GM12878 (cell line): ENCODE measurements around the gene CNOT3.

Source experiments
- CHD1 ChIP-seq: IDR thresholded peaks from 2 replicates; pipeline ENCODE4 v1.6.1; 2012; ENCODE audit warnings: low read depth, low read length, improper control_type of control experiment
- JUND ChIP-seq: IDR thresholded peaks from 2 replicates; pipeline ENCODE4 v1.6.1; 2012; ENCODE audit warnings: low read depth, mild to moderate bottlenecking, low read length, improper control_type of control experiment, moderate library complexity
- POLR2A ChIP-seq: IDR thresholded peaks from 2 replicates; pipeline ENCODE4 v1.6.1; 2011; ENCODE audit warnings: low read depth, mild to moderate bottlenecking, low read length
- POLR2AphosphoS5 ChIP-seq: IDR thresholded peaks from 2 replicates; pipeline ENCODE4 v1.6.1; 2011; ENCODE audit warnings: mild to moderate bottlenecking, low read length, inconsistent platforms
- SIX5 ChIP-seq: IDR thresholded peaks from 2 replicates; pipeline ENCODE4 v1.6.1; 2011; ENCODE audit warnings: mild to moderate bottlenecking, low read depth, low read length, moderate library complexity; ENCODE audit not compliant: severe bottlenecking
- SP1 ChIP-seq: IDR thresholded peaks from one replicate; pipeline ENCODE4 v1.6.1; 2011; ENCODE audit warnings: low read depth, low read length
- SREBF2 ChIP-seq: IDR thresholded peaks from 2 replicates; pipeline ENCODE4 v1.6.1; 2012; ENCODE audit warnings: mild to moderate bottlenecking, low read length
- TF ChIP-seq, protein P1 (sequence below), 3 experiments: IDR thresholded peaks in 2 of 3; conservative IDR thresholded peaks in 1 of 3; 2 replicates each; pipeline ENCODE4 v1.5.1; 2011; ENCODE audit warnings: low read depth in 3 of 3, low read length in 3 of 3, mild to moderate bottlenecking in 3 of 3, control low read depth in 2 of 3, moderate library complexity in 2 of 3, inconsistent platforms in 1 of 3, mixed read lengths in 1 of 3; ENCODE audit not compliant: control insufficient read depth in 2 of 3, insufficient read depth in 1 of 3; ENCODE audit errors: extremely low read depth in 1 of 3
- TF ChIP-seq, protein P2 (sequence below): fragments of 450-650 bp; IDR thresholded peaks from 2 replicates; pipeline ENCODE4 v1.6.1; 2016; ENCODE audit warnings: mild to moderate bottlenecking
- TF ChIP-seq, protein P3 (sequence below): IDR thresholded peaks from 2 replicates; pipeline ENCODE4 v1.6.1; 2011; ENCODE audit warnings: low read depth, low read length, improper control_type of control experiment, borderline replicate concordance

DNA sequence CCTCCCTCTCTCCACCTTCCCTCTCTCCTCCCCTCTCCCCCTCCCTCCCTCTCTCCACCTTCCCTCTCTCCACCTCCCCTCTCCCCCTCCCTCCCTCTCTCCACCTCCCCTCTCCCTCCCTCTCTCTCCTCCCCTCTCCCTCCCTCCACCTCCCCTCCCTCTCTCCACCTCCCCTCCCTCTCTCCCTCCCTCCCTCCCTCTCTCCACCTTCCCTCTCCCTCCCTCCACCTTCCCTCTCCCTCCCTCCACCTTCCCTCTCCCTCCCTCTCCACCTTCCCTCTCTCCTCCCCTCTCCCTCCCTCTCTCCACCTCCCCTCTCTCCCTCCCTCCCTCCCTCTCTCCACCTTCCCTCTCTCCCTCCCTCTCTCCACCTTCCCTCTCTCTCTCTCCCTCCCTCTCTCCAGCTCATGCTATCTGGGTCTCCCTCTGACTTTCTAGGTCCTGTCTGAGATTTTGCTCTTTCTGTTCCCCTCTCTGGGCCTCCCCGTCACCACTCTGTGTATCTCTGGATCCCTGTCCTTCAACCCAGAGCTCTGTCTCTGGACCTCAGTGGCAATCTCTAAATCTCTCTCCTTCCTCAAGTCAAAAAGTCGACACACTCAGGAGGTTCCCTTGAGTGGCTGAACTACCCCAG lies 3.5 kb upstream of the CNOT3 start:
- TF ChIP-seq, protein P1, sequence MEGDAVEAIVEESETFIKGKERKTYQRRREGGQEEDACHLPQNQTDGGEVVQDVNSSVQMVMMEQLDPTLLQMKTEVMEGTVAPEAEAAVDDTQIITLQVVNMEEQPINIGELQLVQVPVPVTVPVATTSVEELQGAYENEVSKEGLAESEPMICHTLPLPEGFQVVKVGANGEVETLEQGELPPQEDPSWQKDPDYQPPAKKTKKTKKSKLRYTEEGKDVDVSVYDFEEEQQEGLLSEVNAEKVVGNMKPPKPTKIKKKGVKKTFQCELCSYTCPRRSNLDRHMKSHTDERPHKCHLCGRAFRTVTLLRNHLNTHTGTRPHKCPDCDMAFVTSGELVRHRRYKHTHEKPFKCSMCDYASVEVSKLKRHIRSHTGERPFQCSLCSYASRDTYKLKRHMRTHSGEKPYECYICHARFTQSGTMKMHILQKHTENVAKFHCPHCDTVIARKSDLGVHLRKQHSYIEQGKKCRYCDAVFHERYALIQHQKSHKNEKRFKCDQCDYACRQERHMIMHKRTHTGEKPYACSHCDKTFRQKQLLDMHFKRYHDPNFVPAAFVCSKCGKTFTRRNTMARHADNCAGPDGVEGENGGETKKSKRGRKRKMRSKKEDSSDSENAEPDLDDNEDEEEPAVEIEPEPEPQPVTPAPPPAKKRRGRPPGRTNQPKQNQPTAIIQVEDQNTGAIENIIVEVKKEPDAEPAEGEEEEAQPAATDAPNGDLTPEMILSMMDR (IDR thresholded peaks at IDR 0.05 in 2 of 3, conservative IDR thresholded peaks at IDR 0.05 in 1 of 3; ENCODE audit: control insufficient read depth in 2 of 3, extremely low read depth in 1 of 3, insufficient read depth in 1 of 3, low read depth in 3 of 3, low read length in 3 of 3), result no peak
- TF ChIP-seq, protein P2, sequence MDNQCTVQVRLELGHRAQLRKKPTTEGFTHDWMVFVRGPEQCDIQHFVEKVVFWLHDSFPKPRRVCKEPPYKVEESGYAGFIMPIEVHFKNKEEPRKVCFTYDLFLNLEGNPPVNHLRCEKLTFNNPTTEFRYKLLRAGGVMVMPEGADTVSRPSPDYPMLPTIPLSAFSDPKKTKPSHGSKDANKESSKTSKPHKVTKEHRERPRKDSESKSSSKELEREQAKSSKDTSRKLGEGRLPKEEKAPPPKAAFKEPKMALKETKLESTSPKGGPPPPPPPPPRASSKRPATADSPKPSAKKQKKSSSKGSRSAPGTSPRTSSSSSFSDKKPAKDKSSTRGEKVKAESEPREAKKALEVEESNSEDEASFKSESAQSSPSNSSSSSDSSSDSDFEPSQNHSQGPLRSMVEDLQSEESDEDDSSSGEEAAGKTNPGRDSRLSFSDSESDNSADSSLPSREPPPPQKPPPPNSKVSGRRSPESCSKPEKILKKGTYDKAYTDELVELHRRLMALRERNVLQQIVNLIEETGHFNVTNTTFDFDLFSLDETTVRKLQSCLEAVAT, result no peak
- no peak for TF ChIP-seq SIX5
- no peak for TF ChIP-seq JUND
- TF ChIP-seq SREBF2, result no peak
- TF ChIP-seq POLR2AphosphoS5, result no peak
- no peak for TF ChIP-seq SP1
- TF ChIP-seq, protein P3, sequence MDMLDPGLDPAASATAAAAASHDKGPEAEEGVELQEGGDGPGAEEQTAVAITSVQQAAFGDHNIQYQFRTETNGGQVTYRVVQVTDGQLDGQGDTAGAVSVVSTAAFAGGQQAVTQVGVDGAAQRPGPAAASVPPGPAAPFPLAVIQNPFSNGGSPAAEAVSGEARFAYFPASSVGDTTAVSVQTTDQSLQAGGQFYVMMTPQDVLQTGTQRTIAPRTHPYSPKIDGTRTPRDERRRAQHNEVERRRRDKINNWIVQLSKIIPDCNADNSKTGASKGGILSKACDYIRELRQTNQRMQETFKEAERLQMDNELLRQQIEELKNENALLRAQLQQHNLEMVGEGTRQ, result no peak
- no peak for TF ChIP-seq POLR2A
- no peak for TF ChIP-seq CHD1
